Measurements from ENCODE around the gene HPGDS. TPM values are rescaled to one million over a fixed set of nuclear protein-coding genes. Genes with fewer than 3 reads are reported as not detected.

The HPGDS gene
- total RNA-seq, 2 experiments from 2014 or later, result not detected

- TF ChIP-seq CTCF (IDR thresholded peaks at IDR 0.05), result no peak
- DNase-seq, result no peak
- intact Hi-C loops (cut with DNase I, micrococcal nuclease), result no loop called here
- Mint-ChIP-seq H3K27ac (no peak overlapping the region), H3K27me3 (no peaks in the 10 kb centered on the region), H3K4me1 (ENCODE audit: low read depth) (no peaks in the 10 kb centered on the region), H3K36me3 (ENCODE audit: low read depth) (no peaks in the 10 kb centered on the region), H3K9me3 (no peaks in the 10 kb centered on the region), H3K4me3 (no peak overlapping the region)
- Histone ChIP-seq H3K27ac (ENCODE audit: low read depth in 1 of 2, low read length in 2 of 2) (no peak overlapping the region), H3K27me3 (ENCODE audit: control insufficient read depth in 1 of 2, insufficient read depth in 2 of 2, low read length in 2 of 2) (no peaks in the 10 kb centered on the region), H3K9me3 (ENCODE audit: control insufficient read depth in 1 of 2, insufficient read depth in 1 of 2, low read length in 2 of 2) (no peaks in the 10 kb centered on the region), H3K36me3 (ENCODE audit: insufficient read depth, low read length) (no peaks in the 10 kb centered on the region), H3K4me3 (ENCODE audit: low read length) (no peak overlapping the region), H3K4me1 (ENCODE audit: insufficient read depth, low read length) (no peaks in the 10 kb centered on the region)
- no peak for ATAC-seq (ENCODE audit: poor library complexity)
- ChIA-PET POLR2A (no interaction called here), CTCF (no interaction called here)
Observed at GRCh38 chr4:94368459-94368858, 25.8 kb upstream of the HPGDS start.

GRCh38 chr4:94365304-94365703 lies 22.7 kb upstream of the HPGDS start:
- H3K27ac ChIP-seq (ENCODE audit: low read depth in 1 of 2, low read length in 2 of 2), result no peak overlapping the region
- CTCF ChIA-PET, result no interaction called here
- no peaks in the 10 kb centered on the region for H3K36me3 Mint-ChIP-seq (ENCODE audit: low read depth)

GRCh38 chr4:94364527-94364926 lies 21.9 kb upstream of the HPGDS start:
- no peaks in the 10 kb centered on the region for H3K27me3 Mint-ChIP-seq

More at GRCh38 chr4:94365304-94365703, 22.7 kb upstream of the HPGDS start:
- TF ChIP-seq CTCF (IDR thresholded peaks at IDR 0.05), result no peak
- POLR2A ChIA-PET, result no interaction called here
- Mint-ChIP-seq H3K27me3 (no peaks in the 10 kb centered on the region), H3K4me3 (no peak overlapping the region), H3K9me3 (no peaks in the 10 kb centered on the region), H3K4me1 (ENCODE audit: low read depth) (no peaks in the 10 kb centered on the region), H3K27ac (no peak overlapping the region)
- no peak for DNase-seq
- no peaks in the 10 kb centered on the region for H3K27me3 ChIP-seq (ENCODE audit: control insufficient read depth in 1 of 2, insufficient read depth in 2 of 2, low read length in 2 of 2)
- H3K4me3 ChIP-seq (ENCODE audit: low read length), result no peak overlapping the region
- intact Hi-C loops (cut with DNase I, micrococcal nuclease), result no loop called here
- H3K9me3 ChIP-seq (ENCODE audit: control insufficient read depth in 1 of 2, insufficient read depth in 1 of 2, low read length in 2 of 2), result no peaks in the 10 kb centered on the region
- no peaks in the 10 kb centered on the region for H3K4me1 ChIP-seq (ENCODE audit: insufficient read depth, low read length)
- ATAC-seq (ENCODE audit: poor library complexity), result no peak
- no peaks in the 10 kb centered on the region for H3K36me3 ChIP-seq (ENCODE audit: insufficient read depth, low read length)

More at GRCh38 chr4:94364527-94364926, 21.9 kb upstream of the HPGDS start:
- H3K4me3 Mint-ChIP-seq, result no peak overlapping the region
- Histone ChIP-seq H3K4me3 (ENCODE audit: low read length) (no peak overlapping the region), H3K9me3 (ENCODE audit: control insufficient read depth in 1 of 2, insufficient read depth in 1 of 2, low read length in 2 of 2) (no peaks in the 10 kb centered on the region), H3K27ac (ENCODE audit: low read depth in 1 of 2, low read length in 2 of 2) (no peak overlapping the region), H3K36me3 (ENCODE audit: insufficient read depth, low read length) (no peaks in the 10 kb centered on the region), H3K4me1 (ENCODE audit: insufficient read depth, low read length) (no peaks in the 10 kb centered on the region), H3K27me3 (ENCODE audit: control insufficient read depth in 1 of 2, insufficient read depth in 2 of 2, low read length in 2 of 2) (no peaks in the 10 kb centered on the region)
- CTCF ChIA-PET, result no interaction called here
- POLR2A ChIA-PET, result no interaction called here
- no peaks in the 10 kb centered on the region for H3K4me1 Mint-ChIP-seq (ENCODE audit: low read depth)
- no peaks in the 10 kb centered on the region for H3K9me3 Mint-ChIP-seq
- ATAC-seq (ENCODE audit: poor library complexity) (no peak), DNase-seq (no peak)
- intact Hi-C loops (cut with DNase I, micrococcal nuclease), result no loop called here
- H3K36me3 Mint-ChIP-seq (ENCODE audit: low read depth), result no peaks in the 10 kb centered on the region
- TF ChIP-seq CTCF (IDR thresholded peaks at IDR 0.05), result no peak
- no peak overlapping the region for H3K27ac Mint-ChIP-seq

Measured in CD4-positive, alpha-beta T cell (primary cell).